Peyer's patch (tissue), 4 donors: Measurements from ENCODE around the gene HNRNPA2B1. TPM values are rescaled to one million over a fixed set of nuclear protein-coding genes. Genes with fewer than 3 reads are reported as not detected.

ENCODE experiments used
- DNase-seq, 3 donors: peaks; one replicate each; pipeline ENCODE4 v3.0.0-alpha.2; 2017 to 2019
- H3K27ac ChIP-seq, 4 donors: fragments of 200-600 bp; sonication (generic); one replicate each; pipeline ENCODE4 v1.5.1; 2016 to 2019
- H3K27me3 ChIP-seq, 2 donors: fragments of 200-600 bp; sonication (generic); one replicate each; pipeline ENCODE4 v1.5.1; 2019
- H3K36me3 ChIP-seq, 3 donors: fragments of 200-600 bp; sonication (generic); one replicate each; pipeline ENCODE4 v1.5.1; 2016 to 2019
- H3K4me1 ChIP-seq, 4 donors: fragments of 200-600 bp; sonication (generic); one replicate each; pipeline ENCODE4 v1.5.1; 2016 to 2019
- H3K4me3 ChIP-seq, 4 donors: fragments of 200-600 bp; sonication (generic); 1 replicate in 3 of 4; 2 replicates in 1 of 4; pipeline ENCODE4 v1.5.1; 2016 to 2019; ENCODE audit warnings: mild to moderate bottlenecking in 1 of 4
- H3K9me3 ChIP-seq, 4 donors: fragments of 200-600 bp; sonication (generic); one replicate each; pipeline ENCODE4 v1.5.1; 2016 to 2019; ENCODE audit warnings: mild to moderate bottlenecking in 1 of 4
- CTCF ChIP-seq, 6 experiments: fragments of 450-650 bp in 4 of 6; fragments of 200-600 bp in 2 of 6; sonication (generic) in 1 of 6; IDR thresholded peaks; one replicate each; pipeline ENCODE4 v1.5.1; 2017 to 2019; ENCODE audit warnings: antibody characterized with exemption in 6 of 6, mild to moderate bottlenecking in 3 of 6, moderate library complexity in 1 of 6
- POLR2A ChIP-seq, 2 donors: fragments of 450-650 bp; IDR thresholded peaks; one replicate each; pipeline ENCODE4 v1.5.1; 2017; ENCODE audit warnings: antibody characterized with exemption in 2 of 2, mild to moderate bottlenecking in 2 of 2, moderate library complexity in 2 of 2
- total RNA-seq, 4 donors: library from RNA; depleted of rRNA; stranded (reverse); fragments of >200 nt; gene quantifications; one replicate each; pipeline ENCODE4 v1.1.0, GENCODE V29; 2016

Gene HNRNPA2B1
- total RNA-seq, 4 donors from 2014 or later, result 184 to 526 (median 228) TPM

GRCh38 chr7:26172048-26172447 lies 28.5 kb downstream of the HNRNPA2B1 start:
- no peak for DNase-seq
- TF ChIP-seq CTCF (IDR thresholded peaks at IDR 0.05) (no peak), POLR2A (IDR thresholded peaks at IDR 0.05) (no peak)
- peaks cover 0 to 7% (median under 1%) of the 10 kb centered on the region in 4 donors for H3K4me1 ChIP-seq
- H3K9me3 ChIP-seq, result no peaks in the 10 kb centered on the region
- no peak overlapping the region for H3K27ac ChIP-seq
- H3K4me3 ChIP-seq, result no peak overlapping the region
- no peaks in the 10 kb centered on the region for H3K36me3 ChIP-seq
- H3K27me3 ChIP-seq, result no peaks in the 10 kb centered on the region

- H3K36me3 ChIP-seq, result no peaks in the 10 kb centered on the region
- no peak for TF ChIP-seq CTCF (IDR thresholded peaks at IDR 0.05)
- TF ChIP-seq POLR2A (IDR thresholded peaks at IDR 0.05), result no peak
- no peaks in the 10 kb centered on the region for H3K27me3 ChIP-seq
- H3K27ac ChIP-seq, result no peak overlapping the region
- H3K4me1 ChIP-seq, result peaks cover 0 to 11% (median 3%) of the 10 kb centered on the region in 4 donors
- no peaks in the 10 kb centered on the region for H3K9me3 ChIP-seq
- no peak overlapping the region for H3K4me3 ChIP-seq
- DNase-seq, result no peak
Observed at GRCh38 chr7:26171601-26172000, 28.9 kb downstream of the HNRNPA2B1 start.

GRCh38 chr7:26170663-26171062 lies 29.9 kb downstream of the HNRNPA2B1 start:
- H3K9me3 ChIP-seq, result no peaks in the 10 kb centered on the region
- H3K27ac ChIP-seq, result no peak overlapping the region
- peaks cover 0 to 18% (median 6%) of the 10 kb centered on the region in 4 donors for H3K4me1 ChIP-seq
- DNase-seq, result no peak
- no peaks in the 10 kb centered on the region for H3K36me3 ChIP-seq
- H3K4me3 ChIP-seq, result no peak overlapping the region
- H3K27me3 ChIP-seq, result no peaks in the 10 kb centered on the region
- TF ChIP-seq CTCF (IDR thresholded peaks at IDR 0.05) (no peak), POLR2A (IDR thresholded peaks at IDR 0.05) (no peak)

- Histone ChIP-seq H3K9me3 (no peaks in the 10 kb centered on the region), H3K27ac (no peak overlapping the region), H3K4me1 (peaks cover 0 to 18% (median 6%) of the 10 kb centered on the region in 4 donors), H3K4me3 (no peak overlapping the region), H3K27me3 (no peaks in the 10 kb centered on the region), H3K36me3 (no peaks in the 10 kb centered on the region)
- no peak for TF ChIP-seq CTCF (IDR thresholded peaks at IDR 0.05)
- TF ChIP-seq POLR2A (IDR thresholded peaks at IDR 0.05), result no peak
- no peak for DNase-seq
Observed at GRCh38 chr7:26169271-26169670, 31.3 kb downstream of the HNRNPA2B1 start.

- TF ChIP-seq POLR2A (IDR thresholded peaks at IDR 0.05) (no peak), CTCF (IDR thresholded peaks at IDR 0.05) (no peak)
- no peak overlapping the region for H3K27ac ChIP-seq
- peaks cover 0 to 18% (median 6%) of the 10 kb centered on the region in 4 donors for H3K4me1 ChIP-seq
- H3K36me3 ChIP-seq, result no peaks in the 10 kb centered on the region
- no peaks in the 10 kb centered on the region for H3K27me3 ChIP-seq
- DNase-seq, result no peak
- H3K9me3 ChIP-seq, result no peaks in the 10 kb centered on the region
- no peak overlapping the region for H3K4me3 ChIP-seq
Observed at GRCh38 chr7:26168458-26169023, 32.0 kb downstream of the HNRNPA2B1 start.
